ENCODE data around the gene CARMIL1.

CARMIL1 gene

GRCh38 chr6:25278914-25279747, at the start of gene CARMIL1:
Gene CARMIL1 (plus strand): TSS chr6:25279374. CDS start chr6:25279796, 422 bp downstream.
- H3K4me3 ChIP-seq (ENCODE audit: low read depth, low read length), result peak within 1 kb of the TSS; percentile 81
- DNase-seq (ENCODE audit: low read depth), result no peak

- H3K4me3 ChIP-seq (ENCODE audit: low read depth, low read length), result no peak overlapping the region
- no peak for DNase-seq (ENCODE audit: low read depth)
Observed at GRCh38 chr6:25229671-25230321, 49.4 kb upstream of the CARMIL1 start.

- peak; percentile 62 for DNase-seq (ENCODE audit: low read depth)
- H3K4me3 ChIP-seq (ENCODE audit: low read depth, low read length), result no peak overlapping the region
Observed at GRCh38 chr6:25232479-25232878, 46.7 kb upstream of the CARMIL1 start.

- no peak for DNase-seq (ENCODE audit: low read depth)
- H3K4me3 ChIP-seq (ENCODE audit: low read depth, low read length), result no peak overlapping the region
Observed at GRCh38 chr6:25233226-25233625, 45.9 kb upstream of the CARMIL1 start.

- H3K4me3 ChIP-seq (ENCODE audit: low read depth, low read length), result no peak overlapping the region
- DNase-seq (ENCODE audit: low read depth), result no peak
Observed at GRCh38 chr6:25237579-25237978, 41.6 kb upstream of the CARMIL1 start.

GRCh38 chr6:25239059-25239458, 40.1 kb upstream of the CARMIL1 start:
- H3K4me3 ChIP-seq (ENCODE audit: low read depth, low read length), result no peak overlapping the region
- no peak for DNase-seq (ENCODE audit: low read depth)

GRCh38 chr6:25239498-25239897, 39.7 kb upstream of the CARMIL1 start:
- no peak for DNase-seq (ENCODE audit: low read depth)
- H3K4me3 ChIP-seq (ENCODE audit: low read depth, low read length), result no peak overlapping the region

GRCh38 chr6:25242567-25242966, 36.6 kb upstream of the CARMIL1 start:
- DNase-seq (ENCODE audit: low read depth), result no peak
- no peak overlapping the region for H3K4me3 ChIP-seq (ENCODE audit: low read depth, low read length)

GRCh38 chr6:25244865-25245264, 34.3 kb upstream of the CARMIL1 start:
- H3K4me3 ChIP-seq (ENCODE audit: low read depth, low read length), result no peak overlapping the region
- DNase-seq (ENCODE audit: low read depth), result no peak

GRCh38 chr6:25248123-25248522, 31.1 kb upstream of the CARMIL1 start:
- H3K4me3 ChIP-seq (ENCODE audit: low read depth, low read length), result no peak overlapping the region
- peak; percentile 13 for DNase-seq (ENCODE audit: low read depth)

GRCh38 chr6:25249133-25249532, 30.0 kb upstream of the CARMIL1 start:
- DNase-seq (ENCODE audit: low read depth), result no peak
- no peak overlapping the region for H3K4me3 ChIP-seq (ENCODE audit: low read depth, low read length)

GRCh38 chr6:25250878-25251277, 28.3 kb upstream of the CARMIL1 start:
- H3K4me3 ChIP-seq (ENCODE audit: low read depth, low read length), result no peak overlapping the region
- DNase-seq (ENCODE audit: low read depth), result no peak

- DNase-seq (ENCODE audit: low read depth), result no peak
- no peak overlapping the region for H3K4me3 ChIP-seq (ENCODE audit: low read depth, low read length)
Observed at GRCh38 chr6:25251426-25251825, 27.7 kb upstream of the CARMIL1 start.

GRCh38 chr6:25253351-25253750, 25.8 kb upstream of the CARMIL1 start:
- no peak overlapping the region for H3K4me3 ChIP-seq (ENCODE audit: low read depth, low read length)

GRCh38 chr6:25254671-25255070, 24.5 kb upstream of the CARMIL1 start:
- DNase-seq (ENCODE audit: low read depth), result no peak
- no peak overlapping the region for H3K4me3 ChIP-seq (ENCODE audit: low read depth, low read length)

More at GRCh38 chr6:25253351-25253750, 25.8 kb upstream of the CARMIL1 start:
- no peak for DNase-seq (ENCODE audit: low read depth)

GRCh38 chr6:25257686-25258348, 21.4 kb upstream of the CARMIL1 start:
- H3K4me3 ChIP-seq (ENCODE audit: low read depth, low read length), result no peak overlapping the region
- no peak for DNase-seq (ENCODE audit: low read depth)

GRCh38 chr6:25259756-25260155, 19.4 kb upstream of the CARMIL1 start:
- no peak overlapping the region for H3K4me3 ChIP-seq (ENCODE audit: low read depth, low read length)
- no peak for DNase-seq (ENCODE audit: low read depth)

- no peak overlapping the region for H3K4me3 ChIP-seq (ENCODE audit: low read depth, low read length)
- DNase-seq (ENCODE audit: low read depth), result peak; percentile 18
Observed at GRCh38 chr6:25263657-25264056, 15.5 kb upstream of the CARMIL1 start.

- DNase-seq (ENCODE audit: low read depth), result no peak
- H3K4me3 ChIP-seq (ENCODE audit: low read depth, low read length), result no peak overlapping the region
Observed at GRCh38 chr6:25266456-25267100, 12.6 kb upstream of the CARMIL1 start.

- DNase-seq (ENCODE audit: low read depth), result no peak
- H3K4me3 ChIP-seq (ENCODE audit: low read depth, low read length), result no peak overlapping the region
Observed at GRCh38 chr6:25267662-25268061, 11.5 kb upstream of the CARMIL1 start.
